K562 treated with DMSO at 1 percent for 4 hours (cell line): Measurements from ENCODE around the gene GHRH. TPM values are rescaled to one million over a fixed set of nuclear protein-coding genes. Genes with fewer than 3 reads are reported as not detected.

Experiments
- total RNA-seq: library from RNA; unstranded; fragments of 300-600 nt; gene quantifications from 2 replicates; pipeline ENCODE4 v1.2.3, GENCODE V29; 2022; ENCODE audit not compliant: insufficient read depth

Gene GHRH, protein sequence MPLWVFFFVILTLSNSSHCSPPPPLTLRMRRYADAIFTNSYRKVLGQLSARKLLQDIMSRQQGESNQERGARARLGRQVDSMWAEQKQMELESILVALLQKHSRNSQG
- not detected in 2 replicates for total RNA-seq

DNA sequence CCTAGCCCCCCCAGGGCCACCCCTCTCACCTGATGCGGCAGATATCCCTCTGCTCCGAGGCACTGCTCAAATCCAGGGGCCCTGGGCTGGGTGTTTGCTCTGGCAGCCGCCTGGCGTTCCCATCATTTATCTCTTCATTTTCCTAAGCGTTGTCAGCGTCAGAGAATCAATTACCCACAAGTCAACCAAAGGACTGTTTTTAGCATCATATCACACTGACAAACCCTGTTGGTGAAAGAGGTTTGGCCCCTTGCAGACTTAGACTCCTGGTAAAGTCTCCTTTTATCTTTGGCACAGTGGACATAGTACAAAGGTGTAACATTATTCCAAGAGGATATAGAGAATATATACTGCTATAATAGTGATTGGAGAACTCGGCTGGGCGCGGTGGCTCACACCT, at the start of gene GHRH:
Gene GHRH (minus strand): TSS at position 101 of the 400 bp plus-strand sequence. CDS start 4,925 bp downstream, outside the sequence.

Other genes starting within 250 kb of the GHRH start
- 9.7 and 10.1 TPM in 2 replicates for gene RBL1, start 165.8 kb downstream of the GHRH start, total RNA-seq
- gene RPN2, start 82.5 kb downstream of the GHRH start, total RNA-seq = 302 and 372 TPM in 2 replicates
- 1.9 TPM in 1 of 2 replicates, not detected in the other for gene MROH8, start 82.3 kb downstream of the GHRH start, total RNA-seq
- 15.0 and 15.1 TPM in 2 replicates for gene MANBAL, start 27.8 kb upstream of the GHRH start, total RNA-seq
- 3.6 and 5.8 TPM in 2 replicates for gene SRC, start 84.3 kb upstream of the GHRH start, total RNA-seq